H9 (cell line): ENCODE results near the gene ZNF106. TPM values are rescaled to one million over a fixed set of nuclear protein-coding genes. Genes with fewer than 3 reads are reported as not detected.
A peak's percentile ranks its signal among the peaks of the same experiment; 100 is the strongest.

Experiments used
- DNase-seq: peaks from one replicate; pipeline ENCODE4 v3.0.0-alpha.2; 2017
- H2AFZ ChIP-seq: one replicate; pipeline ENCODE4 v1.6.1; 2013; ENCODE audit warnings: mild to moderate bottlenecking, low read length, control low read depth, moderate library complexity
- H2AK5ac ChIP-seq: 2 replicates; pipeline ENCODE4 v1.6.1; 2013; ENCODE audit warnings: low read length, control low read depth, mixed read lengths; ENCODE audit not compliant: insufficient read length
- H2BK120ac ChIP-seq: one replicate; pipeline ENCODE4 v1.6.1; 2013; ENCODE audit warnings: low read depth, mild to moderate bottlenecking, low read length, control low read depth, inconsistent platforms; ENCODE audit not compliant: poor library complexity, severe bottlenecking
- H2BK12ac ChIP-seq: 2 replicates; pipeline ENCODE4 v1.6.1; 2013; ENCODE audit warnings: low read length, control low read depth, mixed read lengths, low read depth; ENCODE audit not compliant: insufficient read length
- H2BK15ac ChIP-seq: 2 replicates; pipeline ENCODE4 v1.6.1; 2013; ENCODE audit warnings: low read depth, low read length, control low read depth
- H2BK20ac ChIP-seq: one replicate; pipeline ENCODE4 v1.6.1; 2013; ENCODE audit warnings: low read depth, mild to moderate bottlenecking, low read length, control low read depth, inconsistent platforms; ENCODE audit not compliant: poor library complexity, severe bottlenecking
- H2BK5ac ChIP-seq: 2 replicates; pipeline ENCODE4 v1.6.1; 2013; ENCODE audit warnings: low read length, control low read depth, mixed read lengths; ENCODE audit not compliant: insufficient read length
- H3K14ac ChIP-seq: 2 replicates; pipeline ENCODE4 v1.6.1; 2013; ENCODE audit warnings: low read length, control low read depth; ENCODE audit not compliant: insufficient read depth
- H3K18ac ChIP-seq: 2 replicates; pipeline ENCODE4 v1.6.1; 2013; ENCODE audit warnings: low read depth, mild to moderate bottlenecking, mixed read lengths, low read length, control low read depth; ENCODE audit not compliant: insufficient read length
- H3K23ac ChIP-seq: 2 replicates; pipeline ENCODE4 v1.6.1; 2013; ENCODE audit warnings: low read length, control low read depth, mixed read lengths, low read depth; ENCODE audit not compliant: insufficient read length
- H3K23me2 ChIP-seq: 2 replicates; pipeline ENCODE4 v1.6.1; 2013; ENCODE audit warnings: low read depth, mild to moderate bottlenecking, mixed read lengths, low read length, control low read depth; ENCODE audit not compliant: insufficient read length, poor library complexity, severe bottlenecking
- H3K27ac ChIP-seq: 2 replicates; pipeline ENCODE4 v1.5.1; 2013; ENCODE audit warnings: low read length, control low read depth, mixed read lengths, low read depth; ENCODE audit not compliant: insufficient read length
- H3K27me3 ChIP-seq: 2 replicates; pipeline ENCODE4 v1.6.1; 2013; ENCODE audit warnings: low read length, control low read depth, inconsistent platforms; ENCODE audit not compliant: insufficient read depth
- H3K4ac ChIP-seq: 2 replicates; pipeline ENCODE4 v1.6.1; 2013; ENCODE audit warnings: low read depth, mild to moderate bottlenecking, control low read depth, inconsistent platforms, low read length, moderate library complexity
- H3K4me1 ChIP-seq: 2 replicates; pipeline ENCODE4 v1.6.1; 2013; ENCODE audit warnings: low read length, control low read depth, inconsistent platforms; ENCODE audit not compliant: insufficient read depth
- H3K4me2 ChIP-seq: 2 replicates; pipeline ENCODE4 v1.6.1; 2013; ENCODE audit warnings: low read length, control low read depth, mixed read lengths; ENCODE audit not compliant: insufficient read length, insufficient read depth
- H3K56ac ChIP-seq: 2 replicates; pipeline ENCODE4 v1.6.1; 2013; ENCODE audit warnings: low read depth, mild to moderate bottlenecking, mixed read lengths, low read length, control low read depth; ENCODE audit not compliant: insufficient read length
- H3K79me1 ChIP-seq: 2 replicates; pipeline ENCODE4 v1.6.1; 2013; ENCODE audit warnings: low read depth, mild to moderate bottlenecking, moderate library complexity, low read length, control low read depth, inconsistent platforms; ENCODE audit not compliant: insufficient read depth, poor library complexity, severe bottlenecking
- H3K79me2 ChIP-seq: 2 replicates; pipeline ENCODE4 v1.6.1; 2013; ENCODE audit warnings: low read length, control low read depth, inconsistent platforms; ENCODE audit not compliant: insufficient read depth
- H3K9ac ChIP-seq: 2 replicates; pipeline ENCODE4 v1.6.1; 2013; ENCODE audit warnings: low read length, control low read depth, mixed read lengths; ENCODE audit not compliant: insufficient read length; ENCODE audit errors: extremely low read depth
- H3K9me3 ChIP-seq: one replicate; pipeline ENCODE4 v1.6.1; 2013; ENCODE audit warnings: low read depth, low read length, inconsistent platforms; ENCODE audit not compliant: control insufficient read depth
- H3T11ph ChIP-seq: one replicate; pipeline ENCODE4 v1.6.1; 2013; ENCODE audit warnings: mild to moderate bottlenecking, low read length, control low read depth, inconsistent platforms
- H4K20me1 ChIP-seq: one replicate; pipeline ENCODE4 v1.6.1; 2013; ENCODE audit not compliant: control insufficient read depth, insufficient read length, insufficient read depth
- H4K5ac ChIP-seq: 2 replicates; pipeline ENCODE4 v1.6.1; 2013; ENCODE audit warnings: low read depth, mild to moderate bottlenecking, mixed read lengths, low read length, control low read depth; ENCODE audit not compliant: insufficient read length
- H4K8ac ChIP-seq: replicated peaks from 2 replicates; pipeline ENCODE4 v1.6.1; 2013; ENCODE audit warnings: low read length, control low read depth, mixed read lengths, low read depth; ENCODE audit not compliant: insufficient read length
- H4K91ac ChIP-seq: 2 replicates; pipeline ENCODE4 v1.6.1; 2013; ENCODE audit warnings: low read depth, mild to moderate bottlenecking, moderate library complexity, mixed read lengths, low read length, control low read depth; ENCODE audit not compliant: insufficient read length
- H3K27ac Mint-ChIP-seq, 3 experiments: 2 replicates in 2 of 3; 3 replicates in 1 of 3; pipeline ENCODE4 v1.8.0; 2020 to 2021; ENCODE audit warnings: mixed read lengths in 3 of 3, mild to moderate bottlenecking in 1 of 3, moderate library complexity in 1 of 3
- H3K27me3 Mint-ChIP-seq: 2 replicates; pipeline ENCODE4 v1.8.0; 2021; ENCODE audit warnings: low read depth, mild to moderate bottlenecking, moderate library complexity, mixed read lengths
- H3K36me3 Mint-ChIP-seq, 3 experiments: 2 replicates in 2 of 3; 3 replicates in 1 of 3; pipeline ENCODE4 v1.8.0; 2020 to 2021; ENCODE audit warnings: low read depth in 3 of 3, mixed read lengths in 3 of 3; ENCODE audit not compliant: insufficient read depth in 1 of 3
- H3K4me1 Mint-ChIP-seq, 2 experiments: 2 replicates each; pipeline ENCODE4 v1.8.0; 2020; ENCODE audit warnings: mixed read lengths in 2 of 2
- H3K4me3 Mint-ChIP-seq, 2 experiments: 2 replicates in 1 of 2; 3 replicates in 1 of 2; pipeline ENCODE4 v1.8.0; 2020 to 2021; ENCODE audit warnings: mild to moderate bottlenecking in 2 of 2, mixed read lengths in 2 of 2, moderate library complexity in 1 of 2
- H3K9me3 Mint-ChIP-seq, 2 experiments: 2 replicates in 1 of 2; 3 replicates in 1 of 2; pipeline ENCODE4 v1.8.0; 2020; ENCODE audit warnings: mild to moderate bottlenecking in 2 of 2, mixed read lengths in 2 of 2, moderate library complexity in 1 of 2
- WGBS: extraction: QIAGEN DNeasy Blood & Tissue Kit; methylation state at CpG from one replicate; pipeline ENCODE4 v1.1.7; 2013; ENCODE audit warnings: missing lambda C conversion rate, low lambda C conversion rate, mixed read lengths; ENCODE audit not compliant: insufficient read length; ENCODE audit errors: extremely low coverage; 5-methylcytosine and 5-hydroxymethylcytosine counted together
- total RNA-seq: library from RNA; stranded (reverse); gene quantifications from 2 replicates; pipeline ENCODE4 v1.2.1, GENCODE V29; 2021
- TF ChIP-seq, protein P1 (sequence below): fragments of 200-600 bp; sonication (generic); conservative IDR thresholded peaks from 3 replicates; pipeline ENCODE4 v1.8.0; 2021; ENCODE audit warnings: antibody characterized with exemption, mild to moderate bottlenecking

The ZNF106 gene
- total RNA-seq, 1 experiment from 2014 or later = 55.0 TPM

DNA sequence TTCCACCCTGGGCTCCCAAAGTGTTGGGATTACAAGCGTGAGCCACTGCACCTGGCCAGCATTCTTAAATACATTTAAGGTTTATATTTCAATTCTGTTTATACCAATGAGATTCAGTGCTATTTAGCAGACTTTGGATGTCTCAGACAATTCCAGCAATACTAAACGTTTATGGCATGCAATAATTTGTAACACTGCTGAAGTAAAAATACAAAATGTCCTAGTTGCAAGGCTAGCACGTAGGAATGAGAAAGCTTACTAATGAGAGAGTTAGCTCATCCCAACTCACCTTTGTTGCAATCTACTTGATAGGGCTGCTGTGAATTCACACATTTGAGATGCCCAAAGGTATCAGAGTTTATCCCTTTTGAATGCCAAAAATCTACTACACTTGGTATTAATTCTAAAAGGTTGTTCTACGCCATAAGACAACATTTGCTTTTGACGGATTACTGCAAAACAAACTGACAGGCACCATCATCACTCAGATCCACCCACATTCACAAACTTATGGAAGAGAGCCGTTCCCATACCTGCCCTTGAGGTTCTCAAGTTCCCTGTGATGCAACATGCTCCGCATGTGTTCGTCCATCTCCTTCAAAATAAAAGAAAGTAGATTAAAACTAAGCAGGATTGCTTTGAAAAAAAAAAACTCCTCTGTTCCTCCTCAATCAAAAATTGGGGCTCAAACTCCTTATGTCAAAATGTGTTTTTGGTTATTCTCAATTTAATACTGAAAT is 25.3 kb downstream of the ZNF106 start:
- H3K27me3 Mint-ChIP-seq = no peaks in the 10 kb centered on the region
- H3K4ac ChIP-seq = no peak overlapping the region
- no peak overlapping the region for H3K27ac ChIP-seq
- H3K56ac ChIP-seq = no peak overlapping the region
- TF ChIP-seq, protein P1, sequence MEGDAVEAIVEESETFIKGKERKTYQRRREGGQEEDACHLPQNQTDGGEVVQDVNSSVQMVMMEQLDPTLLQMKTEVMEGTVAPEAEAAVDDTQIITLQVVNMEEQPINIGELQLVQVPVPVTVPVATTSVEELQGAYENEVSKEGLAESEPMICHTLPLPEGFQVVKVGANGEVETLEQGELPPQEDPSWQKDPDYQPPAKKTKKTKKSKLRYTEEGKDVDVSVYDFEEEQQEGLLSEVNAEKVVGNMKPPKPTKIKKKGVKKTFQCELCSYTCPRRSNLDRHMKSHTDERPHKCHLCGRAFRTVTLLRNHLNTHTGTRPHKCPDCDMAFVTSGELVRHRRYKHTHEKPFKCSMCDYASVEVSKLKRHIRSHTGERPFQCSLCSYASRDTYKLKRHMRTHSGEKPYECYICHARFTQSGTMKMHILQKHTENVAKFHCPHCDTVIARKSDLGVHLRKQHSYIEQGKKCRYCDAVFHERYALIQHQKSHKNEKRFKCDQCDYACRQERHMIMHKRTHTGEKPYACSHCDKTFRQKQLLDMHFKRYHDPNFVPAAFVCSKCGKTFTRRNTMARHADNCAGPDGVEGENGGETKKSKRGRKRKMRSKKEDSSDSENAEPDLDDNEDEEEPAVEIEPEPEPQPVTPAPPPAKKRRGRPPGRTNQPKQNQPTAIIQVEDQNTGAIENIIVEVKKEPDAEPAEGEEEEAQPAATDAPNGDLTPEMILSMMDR = no peak
- H2AFZ ChIP-seq = no peak overlapping the region
- no peak overlapping the region for H2BK20ac ChIP-seq
- H4K5ac ChIP-seq = no peak overlapping the region
- H3K18ac ChIP-seq = no peak overlapping the region
- H3T11ph ChIP-seq = no peak overlapping the region
- no peak overlapping the region for H3K4me3 Mint-ChIP-seq
- H3K79me1 ChIP-seq = no peaks in the 10 kb centered on the region
- no CpG with 5 or more reads among the region's 8 CpGs for WGBS
- H3K27ac Mint-ChIP-seq = 0 out of 7 replicates have a peak overlapping the region, but pooled peaks of 1 of the 3 experiments have one; percentile 14
- H3K14ac ChIP-seq = no peak overlapping the region
- H2AK5ac ChIP-seq = no peak overlapping the region
- no peak overlapping the region for H4K91ac ChIP-seq
- no peak overlapping the region for H3K9ac ChIP-seq
- H3K23me2 ChIP-seq = no peaks in the 10 kb centered on the region
- H3K4me2 ChIP-seq = no peak overlapping the region
- H4K8ac ChIP-seq = no peak overlapping the region
- H3K36me3 Mint-ChIP-seq = peaks cover 2 to 23% (median 17%) of the 10 kb centered on the region in 3 experiments; a peak in 6 of 7 replicates
- no peaks in the 10 kb centered on the region for H3K9me3 Mint-ChIP-seq
- H2BK120ac ChIP-seq = no peak overlapping the region
- H2BK5ac ChIP-seq = no peak overlapping the region
- H3K23ac ChIP-seq = no peak overlapping the region
- no peaks in the 10 kb centered on the region for H3K4me1 Mint-ChIP-seq
- DNase-seq = no peak
- H4K20me1 ChIP-seq = no peaks in the 10 kb centered on the region
- H3K79me2 ChIP-seq = no peaks in the 10 kb centered on the region
- no peaks in the 10 kb centered on the region for H3K27me3 ChIP-seq
- H2BK15ac ChIP-seq = no peak overlapping the region
- no peaks in the 10 kb centered on the region for H3K9me3 ChIP-seq
- H3K4me1 ChIP-seq = no peaks in the 10 kb centered on the region
- no peak overlapping the region for H2BK12ac ChIP-seq
